GM10248 (cell line): ENCODE results near the gene HSPB6.

Experiments used
- CTCF ChIA-PET: fragments of 300-600 bp; sonication (Branson Sonifier 250); formaldehyde crosslinking; extraction: SDS; loops from one replicate; lab custom pipeline; 2021; ENCODE audit warnings: antibody characterized with exemption; lab: Yijun Ruan, JAX
- POLR2A ChIA-PET: fragments of 350-650 bp; sonication (Branson Sonifier 250); formaldehyde crosslinking; extraction: SDS; loops from one replicate; lab custom pipeline; 2020; ENCODE audit warnings: antibody characterized with exemption; lab: Yijun Ruan, JAX
- DNase-seq: peaks from one replicate; pipeline ENCODE4 v3.0.0; 2012; ENCODE audit errors: extremely low spot score
- TF ChIP-seq, protein P1 (sequence below): IDR thresholded peaks from 2 replicates; pipeline ENCODE4 v1.5.1; 2012; ENCODE audit warnings: mild to moderate bottlenecking, low read depth; ENCODE audit errors: extremely low read depth, missing control alignments, control extremely low read depth

HSPB6 gene

DNA sequence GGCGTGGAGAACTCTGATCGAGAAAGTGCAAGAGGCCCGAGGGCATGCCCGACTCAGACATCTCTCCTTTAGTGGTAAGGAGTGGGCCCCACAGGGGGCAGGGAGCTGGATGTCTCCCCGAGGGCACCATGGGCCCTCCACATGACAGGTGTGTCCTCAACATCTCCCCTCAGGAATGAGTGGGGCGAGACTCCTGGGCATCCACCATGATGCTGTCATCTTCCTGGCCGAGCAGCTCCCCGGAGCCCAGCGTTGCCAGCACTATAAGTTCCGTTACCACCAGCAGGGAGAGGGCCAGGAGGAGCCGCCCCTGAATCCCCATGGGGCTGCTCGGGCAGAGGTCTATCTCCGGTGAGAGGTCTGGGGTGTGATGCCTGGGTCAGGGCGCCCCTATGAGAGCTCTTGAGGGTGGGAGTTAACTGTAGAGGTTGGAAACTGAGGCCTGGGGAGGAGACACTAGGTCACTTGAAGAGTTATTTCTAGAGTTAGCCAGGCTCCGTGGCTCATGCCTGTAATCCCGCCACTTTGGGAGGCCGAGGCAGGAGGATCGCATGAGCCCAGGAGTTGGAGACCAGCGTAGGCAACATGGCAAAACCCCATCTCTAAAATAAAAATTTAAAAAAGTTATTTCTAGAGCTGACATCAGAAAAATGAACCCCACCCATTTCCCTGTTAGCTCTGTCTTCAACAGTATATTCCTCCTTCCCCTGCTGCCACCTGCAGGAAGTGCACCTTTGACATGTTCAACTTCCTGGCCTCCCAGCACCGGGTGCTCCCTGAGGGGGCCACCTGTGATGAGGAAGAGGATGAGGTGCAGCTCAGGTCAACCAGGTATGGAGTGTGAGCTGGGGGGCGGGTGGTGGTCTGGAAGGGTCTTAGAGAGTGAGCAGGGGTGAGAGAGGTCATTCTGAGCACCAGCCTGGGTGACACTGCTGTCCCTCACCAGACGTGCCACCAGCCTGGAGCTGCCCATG, 19.6 kb downstream of the HSPB6 start:
- CTCF ChIA-PET = interaction anchor here (0.7 to 6.1 kb wide), 9 partner anchors 8 to 194 kb away, joined by 3 to 20 read pairs (median 5); partner anchors contain the start of genes LIN37, PSENEN and U2AF1L4
- DNase-seq = no peak
- TF ChIP-seq, protein P1, sequence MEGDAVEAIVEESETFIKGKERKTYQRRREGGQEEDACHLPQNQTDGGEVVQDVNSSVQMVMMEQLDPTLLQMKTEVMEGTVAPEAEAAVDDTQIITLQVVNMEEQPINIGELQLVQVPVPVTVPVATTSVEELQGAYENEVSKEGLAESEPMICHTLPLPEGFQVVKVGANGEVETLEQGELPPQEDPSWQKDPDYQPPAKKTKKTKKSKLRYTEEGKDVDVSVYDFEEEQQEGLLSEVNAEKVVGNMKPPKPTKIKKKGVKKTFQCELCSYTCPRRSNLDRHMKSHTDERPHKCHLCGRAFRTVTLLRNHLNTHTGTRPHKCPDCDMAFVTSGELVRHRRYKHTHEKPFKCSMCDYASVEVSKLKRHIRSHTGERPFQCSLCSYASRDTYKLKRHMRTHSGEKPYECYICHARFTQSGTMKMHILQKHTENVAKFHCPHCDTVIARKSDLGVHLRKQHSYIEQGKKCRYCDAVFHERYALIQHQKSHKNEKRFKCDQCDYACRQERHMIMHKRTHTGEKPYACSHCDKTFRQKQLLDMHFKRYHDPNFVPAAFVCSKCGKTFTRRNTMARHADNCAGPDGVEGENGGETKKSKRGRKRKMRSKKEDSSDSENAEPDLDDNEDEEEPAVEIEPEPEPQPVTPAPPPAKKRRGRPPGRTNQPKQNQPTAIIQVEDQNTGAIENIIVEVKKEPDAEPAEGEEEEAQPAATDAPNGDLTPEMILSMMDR = peak; percentile 19
- POLR2A ChIA-PET = interaction anchor here (0.6 to 2.1 kb wide), 5 partner anchors 9 to 436 kb away, joined by 3 to 5 read pairs (median 3); partner anchors contain the start of gene LIN37

DNA sequence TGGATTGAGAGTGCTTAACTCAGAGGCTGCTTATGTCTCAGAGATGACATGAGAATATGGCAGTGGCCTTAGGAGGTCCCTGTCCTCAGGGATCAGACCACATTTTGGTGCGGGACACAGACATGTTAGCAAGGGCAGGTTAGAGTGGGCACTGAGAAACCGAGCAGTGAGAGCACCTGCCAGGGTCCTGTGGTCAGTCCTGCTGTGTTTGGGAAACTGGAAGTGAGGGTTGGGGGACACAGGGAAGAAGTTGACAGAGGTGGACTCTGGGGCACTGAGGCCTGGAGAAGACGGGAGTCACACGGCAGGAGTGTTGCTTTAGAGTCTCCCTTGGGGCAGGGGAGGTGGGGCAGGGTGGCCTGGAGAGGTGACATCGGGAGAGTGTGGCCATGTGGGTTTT, 21.9 kb downstream of the HSPB6 start:
- no peak for DNase-seq
- TF ChIP-seq, protein P1 = no peak
- POLR2A ChIA-PET = no interaction called here
- CTCF ChIA-PET = interaction anchor here (1.6 to 6.1 kb wide), 2 partner anchors 11 to 40 kb away, joined by 5 to 20 read pairs; no protein-coding TSS in a partner anchor

DNA sequence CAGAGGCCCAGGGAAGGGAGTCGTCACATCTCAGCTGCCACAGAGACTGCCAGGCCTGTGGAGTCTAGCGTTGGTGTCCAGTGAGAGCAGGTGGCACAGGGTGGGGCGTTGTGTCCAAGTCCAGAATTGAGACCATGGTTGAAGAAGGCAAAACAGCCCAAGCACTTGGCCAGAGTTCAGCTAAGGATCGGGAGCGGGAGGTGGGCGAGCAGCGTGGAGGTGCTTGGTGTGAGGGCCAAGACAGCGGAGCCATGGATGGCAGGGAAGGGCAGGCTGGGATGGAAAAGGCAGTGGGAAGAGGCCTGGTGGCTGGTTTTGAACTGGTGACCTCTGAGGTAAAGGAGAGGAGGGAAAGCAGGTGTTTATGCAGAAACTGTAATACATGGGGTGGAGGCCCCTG, 22.6 kb downstream of the HSPB6 start:
- ChIA-PET POLR2A (interaction anchor here (0.7 kb wide), 1 partner anchor 13 kb away, joined by 3 read pairs; no protein-coding TSS in a partner anchor), CTCF (interaction anchor here (0.7 to 6.1 kb wide), 2 partner anchors 10 to 40 kb away, joined by 3 to 20 read pairs; no protein-coding TSS in a partner anchor)
- DNase-seq = no peak
- TF ChIP-seq, protein P1 = no peak

GRCh38 chr19:35733180-35734125, 23.4 kb downstream of the HSPB6 start:
- DNase-seq = no peak
- POLR2A ChIA-PET = interaction anchor here (0.7 to 1.1 kb wide), 2 partner anchors 10 to 12 kb away, joined by 3 to 4 read pairs; no protein-coding TSS in a partner anchor
- TF ChIP-seq, protein P1 = no peak
- CTCF ChIA-PET = interaction anchor here (0.7 to 6.1 kb wide), 2 partner anchors 9 to 39 kb away, joined by 3 to 20 read pairs; no protein-coding TSS in a partner anchor

DNA sequence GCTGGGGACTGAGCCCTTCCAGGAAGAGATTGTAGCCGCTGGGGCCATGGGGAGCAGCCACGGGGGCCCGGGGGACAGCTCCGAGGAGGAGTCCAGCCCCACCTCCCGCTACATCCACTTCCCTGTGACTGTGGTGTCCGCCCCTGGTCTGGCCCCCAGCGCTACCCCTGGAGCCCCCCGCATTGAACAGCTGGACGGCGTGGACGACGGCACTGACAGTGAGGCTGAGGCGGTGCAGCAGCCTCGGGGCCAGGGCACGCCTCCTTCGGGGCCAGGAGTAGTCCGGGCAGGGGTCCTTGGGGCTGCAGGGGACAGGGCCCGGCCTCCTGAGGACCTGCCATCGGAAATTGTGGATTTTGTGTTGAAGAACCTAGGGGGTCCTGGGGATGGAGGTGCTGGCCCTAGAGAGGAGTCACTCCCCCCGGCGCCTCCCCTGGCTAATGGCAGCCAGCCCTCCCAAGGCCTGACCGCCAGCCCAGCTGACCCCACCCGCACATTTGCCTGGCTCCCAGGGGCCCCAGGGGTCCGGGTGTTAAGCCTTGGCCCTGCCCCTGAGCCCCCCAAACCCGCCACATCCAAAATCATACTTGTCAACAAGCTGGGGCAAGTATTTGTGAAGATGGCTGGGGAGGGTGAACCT, 24.2 kb downstream of the HSPB6 start:
- TF ChIP-seq, protein P1 = no peak
- CTCF ChIA-PET = interaction anchor here (6.1 kb wide), 1 partner anchor 8 kb away, joined by 20 read pairs; no protein-coding TSS in a partner anchor
- no peak for DNase-seq
- POLR2A ChIA-PET = interaction anchor here (0.8 to 1.2 kb wide), 3 partner anchors 9 to 15 kb away, joined by 3 to 4 read pairs (median 3); partner anchors contain the start of gene LIN37
